ENCODE measurements around the gene TEX12.
"Not testable (repeated sequence)": the region's sequence is repeated elsewhere in the genome, so short reads cannot be mapped to it uniquely, and the experiment has no call there.

TEX12 gene

DNA sequence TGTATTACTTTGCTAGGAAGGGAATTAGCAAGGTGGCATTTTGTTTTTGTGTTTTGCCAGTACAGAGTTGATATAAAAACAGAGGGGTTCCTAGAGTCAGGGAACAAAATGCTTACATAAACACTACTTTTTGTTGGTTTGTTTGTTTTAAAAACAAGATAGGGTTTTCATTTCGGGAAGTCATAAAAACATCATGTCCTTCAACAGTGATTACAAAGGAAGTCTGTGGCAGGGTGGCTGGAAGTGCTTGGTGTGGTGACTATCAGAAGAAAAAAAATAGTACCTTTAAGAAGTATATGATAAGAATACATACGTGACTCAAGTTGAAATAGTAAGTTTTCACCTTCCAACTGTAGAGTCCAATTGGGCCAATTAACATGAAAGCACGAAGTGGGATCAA is 2.1 kb upstream of the TEX12 start:
- no peak for DNase-seq

DNA sequence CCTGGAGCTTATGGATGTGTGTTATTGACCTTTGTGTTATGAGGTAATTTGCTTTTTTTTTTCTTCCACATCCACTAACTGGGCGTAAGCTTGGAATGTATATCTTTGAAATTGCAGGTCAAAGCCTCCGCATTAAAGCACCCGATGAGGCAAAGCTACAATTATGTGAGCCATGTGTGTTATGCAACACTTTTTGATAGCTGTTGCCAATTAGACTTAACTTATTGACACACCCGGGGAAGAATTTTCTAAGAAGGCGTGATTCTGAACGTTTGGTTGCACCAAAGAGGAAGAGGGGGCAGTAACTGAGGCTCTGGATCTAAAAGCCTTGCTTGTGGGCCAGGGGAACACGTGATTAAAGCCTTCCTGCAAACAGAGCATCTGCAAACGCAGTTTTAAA is 610 bp upstream of the TEX12 start:
- no peak for DNase-seq

DNA sequence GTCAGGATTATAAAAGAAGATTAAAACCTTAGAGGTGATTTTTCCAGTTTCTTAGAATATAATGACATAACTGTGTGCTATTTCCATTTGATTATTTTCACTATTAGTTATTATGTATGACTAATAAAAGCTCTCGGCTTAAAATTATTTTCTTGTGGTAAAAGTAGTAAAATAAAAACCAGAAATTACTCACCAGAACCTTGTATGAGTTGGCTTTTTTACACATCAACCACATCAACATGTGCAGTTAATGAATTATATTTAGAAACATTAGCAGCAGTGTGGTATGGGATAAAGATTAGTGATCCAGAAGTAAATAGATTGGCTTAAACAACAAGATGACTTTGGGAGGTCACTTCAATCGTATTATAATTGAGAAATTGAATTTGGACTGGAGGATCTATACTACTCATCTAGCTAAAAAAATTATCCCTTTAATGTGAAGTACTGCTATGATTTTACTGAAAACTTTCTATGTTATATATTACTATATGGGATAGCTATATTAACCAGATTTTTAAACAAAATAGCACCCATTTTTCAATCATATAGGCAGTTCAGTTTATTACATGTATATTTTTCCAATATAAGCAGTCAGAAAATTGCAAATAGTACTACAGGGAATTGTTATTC is 5.3 kb downstream of the TEX12 start:
- DNase-seq, result no peak

DNA sequence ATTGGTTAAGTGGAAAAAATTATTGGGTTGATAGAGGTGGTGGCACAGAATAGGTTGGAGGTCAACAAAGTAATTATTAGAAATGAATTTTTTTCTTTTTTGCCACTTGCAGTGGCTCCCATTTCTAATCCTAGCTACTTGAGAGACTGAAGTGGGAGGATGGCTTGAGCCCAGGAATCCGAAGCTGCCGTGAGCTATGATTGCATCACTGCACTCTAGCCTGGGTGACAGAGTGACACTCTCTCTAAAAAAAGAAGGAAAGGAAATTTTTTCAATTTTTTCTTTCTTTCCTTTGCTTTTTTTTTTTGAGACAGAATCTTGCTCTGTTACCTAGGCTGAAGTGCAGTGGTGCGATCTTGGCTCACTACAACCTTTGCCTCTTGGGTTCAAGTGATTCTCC is 6.0 kb downstream of the TEX12 start:
- no peak for DNase-seq

DNA sequence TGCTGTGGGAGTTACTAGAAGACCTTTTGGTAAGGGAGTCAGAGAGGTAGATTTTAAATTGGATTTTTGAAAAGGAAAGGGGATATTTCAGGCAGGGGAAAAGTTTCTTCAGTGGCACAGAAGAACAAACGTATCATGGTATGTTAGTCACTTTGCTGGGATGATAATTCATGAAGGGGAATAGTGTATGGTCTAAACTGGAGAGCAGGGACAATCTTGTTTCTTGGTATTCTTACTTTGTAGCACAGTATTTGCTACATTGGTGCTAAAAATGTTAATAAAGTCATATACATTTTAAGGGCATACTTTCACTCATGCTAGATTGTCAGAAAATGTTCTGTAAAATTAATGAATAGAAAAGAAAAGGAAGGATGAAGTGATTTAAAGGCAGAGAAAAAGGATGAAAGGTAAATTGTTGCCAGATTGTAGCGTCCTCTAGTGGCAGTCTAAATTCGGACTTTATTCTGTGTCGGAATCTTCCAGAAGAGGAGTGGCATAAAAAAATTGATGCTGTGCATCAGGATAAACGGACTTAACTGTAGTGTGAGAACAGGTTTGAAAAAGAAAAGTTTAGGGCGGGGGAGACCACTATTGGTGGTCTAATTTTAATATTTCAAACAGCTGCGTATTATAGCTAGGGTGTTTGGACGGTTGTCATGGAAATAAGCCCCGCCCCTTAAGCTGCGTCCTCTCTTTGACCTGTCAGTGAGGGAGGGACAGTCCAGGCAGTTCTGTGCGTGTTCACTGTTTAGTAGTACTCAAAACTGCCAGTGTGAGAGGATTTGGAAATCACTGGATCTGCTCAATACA is 7.8 kb downstream of the TEX12 start, which contains the start of gene BCO2:
Gene BCO2 (plus strand): TSS at position 724 of the 810 bp plus-strand sequence. CDS start 90 bp downstream, outside the sequence.
- DNase-seq, result peak; percentile 51

DNA sequence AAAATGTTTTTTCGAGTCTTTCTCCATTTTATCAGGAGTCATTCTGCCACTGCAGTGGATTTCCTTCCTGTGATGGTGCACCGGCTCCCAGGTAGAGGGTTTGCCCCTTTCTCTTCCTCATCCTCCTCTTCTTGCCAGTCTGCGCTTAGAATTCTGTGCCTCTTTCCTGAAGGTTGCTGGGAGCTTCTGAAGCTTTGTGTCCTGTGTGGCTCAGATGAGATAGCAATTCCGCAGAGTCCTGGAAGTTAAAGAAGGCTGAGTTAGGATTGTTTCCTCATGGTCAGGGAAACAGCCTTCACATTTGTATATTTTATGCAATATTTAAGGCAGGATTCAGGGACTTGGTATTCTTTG is 8.4 kb downstream of the TEX12 start:
- no peak for DNase-seq

DNA sequence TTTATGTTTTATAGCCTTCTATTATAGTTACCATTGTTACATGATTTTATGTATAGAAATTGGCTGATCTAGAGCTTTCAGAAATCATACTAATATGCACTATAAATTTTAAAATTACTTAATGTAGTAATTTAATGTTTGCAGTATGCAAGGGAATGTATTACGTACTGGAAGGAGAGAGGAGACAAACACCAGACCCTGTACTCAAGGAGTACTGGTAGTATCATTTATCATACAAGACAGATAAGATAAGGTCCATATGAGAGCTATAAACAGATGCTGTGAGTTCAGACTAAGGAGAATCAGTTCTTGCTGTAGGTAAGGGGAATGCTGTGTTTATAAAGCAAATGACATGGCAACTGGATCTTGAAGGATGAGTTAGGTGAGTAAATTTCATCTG is 8.9 kb downstream of the TEX12 start:
- DNase-seq, result no peak

DNA sequence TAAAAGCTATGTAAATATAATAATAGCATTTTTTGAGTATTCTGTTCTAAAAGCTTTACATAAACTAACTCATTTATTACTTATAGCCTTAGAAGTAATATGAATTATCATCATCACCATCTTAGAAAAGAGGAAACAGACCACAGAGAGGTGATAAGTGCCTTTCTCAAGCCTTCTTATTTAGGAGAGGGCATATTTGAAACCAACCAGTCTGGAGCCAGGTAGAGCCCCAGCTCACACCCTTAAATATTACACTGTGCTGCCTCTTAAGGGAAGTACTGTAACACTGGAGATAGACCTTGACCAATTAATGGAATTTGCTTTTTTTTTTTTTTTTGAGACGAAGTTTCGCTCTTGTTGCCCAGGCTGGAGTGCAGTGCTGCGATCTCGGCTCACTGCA is 10.4 kb downstream of the TEX12 start:
- no peak for DNase-seq

DNA sequence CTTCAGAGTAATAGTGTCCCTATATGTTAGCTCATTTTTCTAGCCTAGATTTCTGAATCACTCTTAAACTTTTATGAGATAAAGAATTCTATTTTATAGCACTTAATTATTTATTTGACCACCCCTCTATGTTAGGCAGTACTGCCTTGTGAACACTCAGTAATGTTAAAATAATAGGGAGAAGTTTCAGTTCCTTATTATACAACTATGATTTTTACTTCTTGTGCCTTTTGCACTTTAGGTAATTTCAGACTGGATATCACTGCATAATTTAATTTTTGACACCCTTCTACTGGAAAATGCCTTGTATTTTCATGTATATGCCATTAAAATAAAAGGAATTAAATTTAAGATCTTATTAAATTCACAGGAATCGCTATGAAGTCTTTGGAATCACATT is 11.3 kb downstream of the TEX12 start:
- DNase-seq, result no peak

DNA sequence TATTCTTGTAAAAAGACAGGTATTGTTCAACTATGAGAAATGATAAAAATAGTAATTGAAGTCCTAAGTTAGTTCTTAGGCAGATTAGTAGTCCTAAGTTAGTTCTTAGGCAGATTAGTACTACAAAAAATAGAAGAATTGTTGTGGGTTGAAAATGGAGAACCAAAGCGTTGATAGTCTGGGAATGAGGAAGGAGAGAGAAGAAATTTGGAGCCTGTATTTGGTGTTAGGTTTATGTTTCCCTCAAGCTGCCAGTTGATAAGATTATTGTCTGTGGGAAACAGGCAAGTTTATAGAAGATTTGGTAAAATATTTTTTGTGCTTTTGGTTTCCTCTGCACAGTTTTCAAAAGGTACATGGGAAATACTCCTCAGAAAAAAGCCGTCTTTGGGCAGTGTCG is 11.8 kb downstream of the TEX12 start:
- DNase-seq, result no peak

DNA sequence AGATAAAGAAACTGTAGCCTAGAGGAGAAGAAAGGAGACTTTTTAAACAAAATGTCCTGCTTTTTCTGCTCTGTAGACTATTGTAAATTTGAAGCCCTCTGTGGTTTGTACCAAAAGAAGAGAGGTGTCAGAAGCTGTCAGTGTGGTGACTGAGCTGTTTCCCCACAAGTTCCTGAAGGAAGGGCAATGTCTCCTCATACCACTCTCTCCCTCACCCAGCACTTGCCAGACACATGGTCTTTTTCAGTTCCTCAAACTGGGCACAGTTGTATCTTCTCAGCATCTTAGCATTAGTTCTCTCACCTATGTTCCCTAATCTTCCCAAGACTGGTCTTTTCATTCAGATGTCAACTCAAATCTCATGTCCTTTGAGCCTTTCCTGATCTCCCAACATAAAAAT is 12.4 kb downstream of the TEX12 start:
- DNase-seq, result no peak

DNA sequence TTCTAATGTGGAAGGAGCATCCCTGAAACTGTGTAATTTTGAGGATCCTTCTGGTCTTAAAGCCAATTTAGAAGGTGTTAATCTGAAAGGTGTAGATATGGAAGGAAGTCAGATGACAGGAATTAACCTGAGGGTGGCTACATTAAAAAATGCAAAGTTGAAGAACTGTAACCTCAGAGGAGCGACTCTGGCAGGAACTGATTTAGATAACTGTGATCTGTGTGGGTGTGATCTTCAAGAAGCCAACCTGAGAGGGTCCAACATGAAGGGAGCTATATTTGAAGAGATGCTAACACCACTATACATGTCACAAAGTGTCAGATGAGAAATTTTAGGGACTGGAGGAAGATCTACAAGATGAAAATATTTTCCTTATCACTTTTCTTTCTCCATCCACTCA is 15.7 kb downstream of the TEX12 start:
- DNase-seq, result no peak

DNA sequence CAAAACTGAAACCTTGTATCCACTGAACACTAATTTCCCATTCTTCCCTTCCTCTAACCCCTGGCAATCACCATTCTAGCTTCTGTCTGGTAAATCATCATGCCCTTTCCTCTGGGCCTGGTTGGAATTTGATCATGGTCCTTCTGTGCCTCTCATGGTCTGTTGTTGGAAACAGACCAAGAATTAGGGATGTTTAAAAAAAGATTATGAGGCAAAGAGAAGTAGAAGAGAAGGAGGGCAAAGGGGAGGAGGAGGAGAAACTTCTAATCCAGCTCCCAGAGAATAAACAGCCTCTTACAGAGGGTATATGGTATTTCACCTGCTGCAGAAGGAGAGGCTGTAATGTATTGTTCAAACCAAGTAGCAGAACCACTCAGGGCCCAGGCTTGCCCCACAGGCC is 18.7 kb downstream of the TEX12 start:
- no peak for DNase-seq

DNA sequence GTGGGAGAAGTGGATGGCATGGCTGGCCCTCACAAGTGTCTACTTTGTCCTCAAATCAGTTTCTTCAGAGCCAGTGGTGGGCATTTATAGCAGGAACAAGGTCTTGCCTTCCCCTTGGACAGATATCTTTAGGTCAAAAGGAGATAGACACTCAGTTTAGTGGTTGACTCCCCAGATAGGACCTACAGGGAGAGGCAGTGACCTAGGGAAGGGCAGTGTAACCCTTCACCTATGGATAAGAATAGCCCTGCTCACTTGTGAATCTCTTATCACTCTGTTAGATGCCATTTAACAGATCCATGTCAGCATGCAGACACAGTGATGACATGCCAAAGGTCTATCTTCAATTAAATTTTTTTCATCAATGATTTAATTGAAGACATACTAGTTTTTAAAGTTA is 19.1 kb downstream of the TEX12 start:
- DNase-seq, result no peak

DNA sequence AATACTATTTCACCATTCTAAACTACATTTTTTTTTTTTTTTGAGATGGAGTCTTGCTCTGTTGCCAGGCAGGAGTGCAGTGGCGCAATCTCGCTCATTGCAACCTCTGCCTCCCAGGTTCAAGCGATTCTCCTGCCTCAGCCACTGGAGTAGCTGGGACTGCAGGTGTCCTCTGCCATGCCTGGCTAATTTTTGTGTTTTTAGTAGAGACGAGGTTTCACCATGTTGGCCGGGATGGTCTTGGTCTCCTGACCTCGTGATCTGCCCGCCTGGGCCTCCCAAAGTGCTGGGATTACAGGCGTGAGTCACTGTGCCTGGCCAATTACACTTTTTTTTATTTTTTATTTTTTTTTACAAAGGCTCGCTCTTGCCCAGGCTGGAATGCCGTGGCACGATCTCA is 27.9 kb downstream of the TEX12 start:
- not testable (repeated sequence) for DNase-seq

DNA sequence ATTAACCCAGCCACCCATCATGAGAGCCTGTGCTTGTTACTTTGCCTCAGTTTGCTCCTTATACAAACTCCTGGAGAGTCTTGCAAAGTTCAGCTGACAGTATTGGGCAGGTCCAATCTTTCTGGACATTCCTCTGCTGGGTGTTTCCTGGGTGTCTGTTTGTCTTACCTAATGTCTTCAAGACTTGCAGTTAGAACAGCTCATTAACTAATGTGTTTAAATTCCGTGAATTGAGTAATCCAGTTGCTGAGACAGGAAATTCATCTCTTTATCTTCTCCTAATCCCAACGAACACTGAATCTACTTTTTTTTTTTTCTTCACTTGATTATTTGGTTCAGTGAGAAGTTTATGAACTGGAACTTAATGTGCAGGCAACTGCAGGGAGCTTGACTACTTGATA is 28.8 kb downstream of the TEX12 start:
- DNase-seq, result no peak

DNA sequence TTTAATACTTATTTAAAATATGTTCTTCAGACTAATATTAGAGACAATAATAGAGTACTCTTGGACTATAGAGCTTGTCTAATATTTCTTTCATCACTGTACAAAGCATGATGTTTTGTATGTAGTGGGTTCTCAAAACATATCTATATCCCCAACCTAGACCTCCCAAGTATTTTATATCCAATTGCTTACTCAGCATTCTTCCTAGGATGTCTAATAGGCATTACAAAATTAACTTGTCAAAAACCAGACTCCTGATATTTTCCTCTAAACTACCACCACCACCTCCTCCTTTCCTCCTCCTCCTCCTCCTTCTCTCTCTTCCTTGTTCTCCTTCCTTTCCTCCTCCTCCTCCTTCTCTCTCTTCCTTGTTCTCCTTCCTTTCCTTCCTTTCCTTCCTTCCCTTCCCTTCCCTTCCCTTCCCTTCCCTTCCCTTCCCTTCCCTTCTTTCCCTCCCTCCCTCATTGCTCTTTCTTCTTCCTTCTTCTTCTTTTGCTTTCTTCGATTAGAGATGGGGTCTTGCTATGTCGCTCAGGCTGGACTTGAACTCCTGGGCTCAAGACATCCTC is 29.4 kb downstream of the TEX12 start:
- no peak for DNase-seq

DNA sequence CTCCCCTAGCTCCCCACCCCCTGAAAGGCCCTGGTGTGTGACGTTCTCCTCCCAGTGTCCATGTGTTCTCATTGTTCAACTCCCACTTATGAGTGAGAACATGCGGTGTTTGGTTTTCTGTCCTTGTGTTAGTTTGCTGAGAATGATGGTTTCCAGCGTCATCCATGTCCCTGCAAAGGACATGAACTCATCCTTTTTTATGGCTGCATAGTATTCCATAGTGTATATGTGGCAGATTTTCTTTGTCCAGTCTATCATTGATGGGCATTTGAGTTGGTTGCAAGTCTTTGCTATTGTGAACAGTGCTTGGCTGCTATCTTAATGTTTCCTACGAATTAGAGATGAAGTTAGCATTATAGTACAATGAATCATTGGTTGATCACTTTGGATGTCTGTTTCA is 31.9 kb downstream of the TEX12 start:
- not testable (repeated sequence) for DNase-seq

DNA sequence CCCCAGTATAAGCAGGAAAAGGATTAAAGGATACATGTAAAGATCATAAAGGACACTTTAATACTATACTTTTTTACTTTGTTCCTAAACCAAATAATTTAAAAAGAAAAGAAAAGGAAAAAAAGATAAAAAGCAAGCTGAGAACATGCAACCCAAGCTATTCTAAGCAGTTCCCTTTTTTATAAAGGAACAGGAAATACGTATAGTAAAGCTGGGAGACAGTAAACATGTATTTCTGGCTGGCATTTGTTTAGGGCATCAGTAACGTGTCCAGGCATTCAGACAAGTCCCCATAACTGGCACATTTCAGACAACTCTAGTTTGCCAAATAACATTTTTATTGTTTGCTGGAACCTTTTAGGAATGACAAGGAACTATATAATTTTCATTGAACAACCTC is 33.1 kb downstream of the TEX12 start:
- DNase-seq, result no peak

DNA sequence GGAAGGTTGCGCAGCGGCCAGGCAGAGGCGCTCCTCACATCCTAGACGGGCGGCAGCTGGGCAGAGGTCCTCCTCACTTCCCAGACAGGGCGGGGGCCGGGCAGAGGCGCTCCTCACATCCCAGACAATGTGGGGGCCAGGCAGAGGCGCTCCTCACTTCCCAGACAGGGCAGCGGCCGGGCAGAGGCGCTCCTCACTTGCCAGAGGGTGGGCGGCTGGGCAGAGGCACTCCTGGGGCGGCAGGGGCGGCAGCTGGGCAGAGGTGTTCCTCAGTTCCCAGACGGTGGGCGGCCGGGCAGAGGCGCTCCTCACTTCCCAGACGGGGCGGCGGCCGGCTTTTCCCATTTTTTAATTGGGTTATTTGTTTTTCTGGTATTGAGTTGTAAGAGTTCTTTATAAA is 38.9 kb downstream of the TEX12 start:
- DNase-seq, result no peak

DNA sequence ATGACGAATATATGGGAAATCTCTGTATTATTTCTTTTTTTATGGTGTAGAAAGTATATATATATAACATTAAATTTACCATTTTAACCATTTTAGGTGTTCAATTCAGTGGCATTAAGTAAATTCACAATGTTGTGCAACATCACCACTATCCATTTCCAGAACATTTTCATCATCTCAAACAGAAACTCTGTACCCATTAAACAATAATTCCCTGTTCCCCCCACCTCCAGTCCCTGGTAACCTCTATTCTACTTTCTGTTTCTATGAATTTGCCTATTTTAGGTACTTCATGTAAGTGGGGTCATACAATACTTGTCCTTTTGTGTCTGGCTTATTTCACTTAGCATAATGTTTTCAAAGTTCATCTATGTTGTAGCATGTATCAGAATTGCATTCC is 43.7 kb downstream of the TEX12 start:
- DNase-seq, result no peak

DNA sequence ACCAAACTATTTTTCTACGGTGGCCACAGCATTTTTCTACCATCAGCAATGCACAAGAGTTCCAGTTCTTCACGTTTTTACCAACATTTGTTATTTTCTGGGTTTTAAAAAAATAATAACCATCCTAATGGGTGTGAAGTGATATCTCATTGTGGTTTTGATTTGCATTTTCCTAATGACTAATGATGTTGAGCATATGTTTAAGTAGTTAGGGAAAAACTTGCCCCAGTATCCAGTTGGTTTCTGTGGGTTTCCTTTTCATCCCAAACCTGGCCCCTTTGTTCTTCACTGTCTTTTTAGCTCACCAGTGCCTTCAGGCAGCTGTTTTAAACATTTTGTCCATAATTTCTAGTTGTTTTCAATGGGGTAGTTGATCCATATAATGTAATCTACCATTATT is 44.4 kb downstream of the TEX12 start:
- peak; percentile 15 for DNase-seq

DNA sequence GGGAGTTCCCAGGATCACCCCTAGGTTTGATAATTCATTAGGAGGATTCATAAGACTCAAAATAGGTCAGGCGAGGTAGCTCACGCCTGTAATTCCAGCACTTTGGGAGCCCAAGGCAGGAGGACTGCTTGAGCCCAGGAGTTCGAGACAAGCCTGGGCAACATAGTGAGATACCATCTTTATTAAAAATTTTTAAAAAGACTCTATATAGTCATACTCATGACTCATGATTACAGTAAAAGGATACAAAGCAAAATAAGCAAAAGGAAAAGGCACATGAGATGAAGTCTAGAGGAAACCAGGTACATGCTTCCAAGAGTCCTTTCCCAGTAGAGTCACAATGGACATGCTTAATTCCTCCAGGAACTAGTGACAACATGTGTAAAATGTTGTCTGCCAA is 45.1 kb downstream of the TEX12 start:
- no peak for DNase-seq

DNA sequence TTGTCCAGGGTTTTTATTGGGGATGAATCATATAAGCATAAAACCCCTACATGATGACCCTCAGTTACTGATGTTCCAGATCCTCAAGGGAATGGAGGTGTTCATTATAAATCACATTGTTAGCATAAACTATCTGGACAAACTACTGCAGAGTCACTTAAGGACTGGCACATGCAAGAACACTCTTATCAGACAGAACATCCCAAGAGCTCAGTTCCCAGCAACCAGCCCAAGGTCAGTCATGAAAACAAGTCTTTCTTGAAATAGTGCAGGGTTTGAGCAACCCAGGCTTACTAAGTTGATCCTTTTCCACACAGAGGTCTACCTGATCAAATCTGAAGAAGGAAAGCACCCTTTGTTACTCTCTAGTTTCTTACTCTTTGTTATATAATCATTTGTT is 45.5 kb downstream of the TEX12 start:
- no peak for DNase-seq

DNA sequence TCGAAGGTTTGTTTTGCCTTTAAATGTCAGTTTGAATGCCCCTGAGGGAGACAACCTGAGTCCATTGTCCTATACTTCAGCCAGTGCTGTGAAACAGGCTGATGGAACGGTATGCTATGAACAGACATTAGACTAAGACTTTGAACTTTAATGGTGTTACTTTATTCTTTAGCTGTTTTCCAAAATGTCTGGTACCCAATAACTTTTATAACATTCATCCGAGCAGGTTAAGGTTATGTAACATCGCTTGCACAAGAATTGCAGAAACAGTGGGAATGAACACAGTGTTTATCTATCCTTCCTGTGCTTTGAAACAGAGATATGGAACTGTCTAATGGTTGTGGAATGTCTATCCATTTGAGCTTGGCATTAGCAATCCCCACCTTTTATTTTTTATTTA is 46.6 kb downstream of the TEX12 start:
- no peak for DNase-seq

Measured in activated CD4-positive, alpha-beta T cell treated with anti-CD3 and anti-CD28 coated beads for 48 hours (primary cell).